ENCODE results near the gene MRPS27. TPM values are rescaled to one million over a fixed set of nuclear protein-coding genes. Genes with fewer than 3 reads are reported as not detected.

MRPS27 gene
- total and polyA plus RNA-seq, 9 of the 15 experiments (the other 6 are each of a cell fraction or from before 2014, with no cell fraction given): 73.6 to 144 (median 106) TPM

DNA sequence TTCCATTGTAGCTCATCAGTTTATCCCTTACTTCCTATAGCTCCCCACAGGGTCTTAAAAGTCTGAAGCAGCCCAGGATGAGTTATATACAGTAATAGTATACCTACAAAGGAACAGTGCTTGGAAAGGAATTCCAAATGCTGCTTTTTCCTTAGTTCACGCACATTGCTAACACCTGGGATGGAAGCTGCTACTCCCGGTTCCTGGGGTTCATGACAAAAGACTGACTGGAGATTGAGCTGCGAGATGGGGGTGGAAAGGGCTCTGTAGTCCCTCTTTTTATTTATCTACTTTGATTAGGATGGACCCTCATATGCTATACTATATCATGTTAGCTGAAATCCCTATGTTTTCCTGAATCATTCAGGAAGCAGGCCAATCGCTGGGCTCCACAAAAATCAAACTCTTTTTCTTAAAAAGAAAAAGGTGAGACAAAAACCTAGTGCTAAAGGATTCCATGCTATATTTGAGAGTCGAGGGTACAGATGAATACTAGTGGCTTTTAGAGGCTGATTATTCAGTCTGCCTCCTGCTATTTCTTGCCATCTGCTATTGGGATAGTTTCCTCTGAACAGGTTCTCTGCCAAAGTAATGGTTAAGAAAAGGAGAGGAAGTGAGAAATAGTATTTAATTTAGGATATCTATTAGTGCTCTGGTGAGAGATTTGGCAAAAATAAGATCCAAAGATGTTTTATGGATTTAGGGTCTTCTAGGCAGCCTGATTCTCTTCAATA, 81.2 kb downstream of the MRPS27 start (continued):
- TF ChIP-seq ZNF76 (CRISPR knock-in tag; IDR thresholded peaks at IDR 0.05; ENCODE audit: borderline replicate concordance): no peak
- no peak for TF ChIP-seq BCOR (IDR thresholded peaks at IDR 0.05)
- TF ChIP-seq, protein P1, sequence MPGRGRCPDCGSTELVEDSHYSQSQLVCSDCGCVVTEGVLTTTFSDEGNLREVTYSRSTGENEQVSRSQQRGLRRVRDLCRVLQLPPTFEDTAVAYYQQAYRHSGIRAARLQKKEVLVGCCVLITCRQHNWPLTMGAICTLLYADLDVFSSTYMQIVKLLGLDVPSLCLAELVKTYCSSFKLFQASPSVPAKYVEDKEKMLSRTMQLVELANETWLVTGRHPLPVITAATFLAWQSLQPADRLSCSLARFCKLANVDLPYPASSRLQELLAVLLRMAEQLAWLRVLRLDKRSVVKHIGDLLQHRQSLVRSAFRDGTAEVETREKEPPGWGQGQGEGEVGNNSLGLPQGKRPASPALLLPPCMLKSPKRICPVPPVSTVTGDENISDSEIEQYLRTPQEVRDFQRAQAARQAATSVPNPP (IDR thresholded peaks at IDR 0.05; ENCODE audit: borderline replicate concordance, insufficient read depth, insufficient read length): no peak
- TF ChIP-seq ZNF444 (CRISPR knock-in tag; IDR thresholded peaks at IDR 0.05): no peak
- TF ChIP-seq, protein P2, sequence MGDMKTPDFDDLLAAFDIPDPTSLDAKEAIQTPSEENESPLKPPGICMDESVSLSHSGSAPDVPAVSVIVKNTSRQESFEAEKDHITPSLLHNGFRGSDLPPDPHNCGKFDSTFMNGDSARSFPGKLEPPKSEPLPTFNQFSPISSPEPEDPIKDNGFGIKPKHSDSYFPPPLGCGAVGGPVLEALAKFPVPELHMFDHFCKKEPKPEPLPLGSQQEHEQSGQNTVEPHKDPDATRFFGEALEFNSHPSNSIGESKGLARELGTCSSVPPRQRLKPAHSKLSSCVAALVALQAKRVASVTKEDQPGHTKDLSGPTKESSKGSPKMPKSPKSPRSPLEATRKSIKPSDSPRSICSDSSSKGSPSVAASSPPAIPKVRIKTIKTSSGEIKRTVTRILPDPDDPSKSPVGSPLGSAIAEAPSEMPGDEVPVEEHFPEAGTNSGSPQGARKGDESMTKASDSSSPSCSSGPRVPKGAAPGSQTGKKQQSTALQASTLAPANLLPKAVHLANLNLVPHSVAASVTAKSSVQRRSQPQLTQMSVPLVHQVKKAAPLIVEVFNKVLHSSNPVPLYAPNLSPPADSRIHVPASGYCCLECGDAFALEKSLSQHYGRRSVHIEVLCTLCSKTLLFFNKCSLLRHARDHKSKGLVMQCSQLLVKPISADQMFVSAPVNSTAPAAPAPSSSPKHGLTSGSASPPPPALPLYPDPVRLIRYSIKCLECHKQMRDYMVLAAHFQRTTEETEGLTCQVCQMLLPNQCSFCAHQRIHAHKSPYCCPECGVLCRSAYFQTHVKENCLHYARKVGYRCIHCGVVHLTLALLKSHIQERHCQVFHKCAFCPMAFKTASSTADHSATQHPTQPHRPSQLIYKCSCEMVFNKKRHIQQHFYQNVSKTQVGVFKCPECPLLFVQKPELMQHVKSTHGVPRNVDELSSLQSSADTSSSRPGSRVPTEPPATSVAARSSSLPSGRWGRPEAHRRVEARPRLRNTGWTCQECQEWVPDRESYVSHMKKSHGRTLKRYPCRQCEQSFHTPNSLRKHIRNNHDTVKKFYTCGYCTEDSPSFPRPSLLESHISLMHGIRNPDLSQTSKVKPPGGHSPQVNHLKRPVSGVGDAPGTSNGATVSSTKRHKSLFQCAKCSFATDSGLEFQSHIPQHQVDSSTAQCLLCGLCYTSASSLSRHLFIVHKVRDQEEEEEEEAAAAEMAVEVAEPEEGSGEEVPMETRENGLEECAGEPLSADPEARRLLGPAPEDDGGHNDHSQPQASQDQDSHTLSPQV (IDR thresholded peaks at IDR 0.05): no peak
- no peak for TF ChIP-seq ZKSCAN1 (IDR thresholded peaks at IDR 0.05; ENCODE audit: low read depth, low read length)
- no peak for TF ChIP-seq NBN (IDR thresholded peaks at IDR 0.05; ENCODE audit: low read depth)
- TF ChIP-seq EP400 (IDR thresholded peaks at IDR 0.05): no peak
- TF ChIP-seq, protein P3, sequence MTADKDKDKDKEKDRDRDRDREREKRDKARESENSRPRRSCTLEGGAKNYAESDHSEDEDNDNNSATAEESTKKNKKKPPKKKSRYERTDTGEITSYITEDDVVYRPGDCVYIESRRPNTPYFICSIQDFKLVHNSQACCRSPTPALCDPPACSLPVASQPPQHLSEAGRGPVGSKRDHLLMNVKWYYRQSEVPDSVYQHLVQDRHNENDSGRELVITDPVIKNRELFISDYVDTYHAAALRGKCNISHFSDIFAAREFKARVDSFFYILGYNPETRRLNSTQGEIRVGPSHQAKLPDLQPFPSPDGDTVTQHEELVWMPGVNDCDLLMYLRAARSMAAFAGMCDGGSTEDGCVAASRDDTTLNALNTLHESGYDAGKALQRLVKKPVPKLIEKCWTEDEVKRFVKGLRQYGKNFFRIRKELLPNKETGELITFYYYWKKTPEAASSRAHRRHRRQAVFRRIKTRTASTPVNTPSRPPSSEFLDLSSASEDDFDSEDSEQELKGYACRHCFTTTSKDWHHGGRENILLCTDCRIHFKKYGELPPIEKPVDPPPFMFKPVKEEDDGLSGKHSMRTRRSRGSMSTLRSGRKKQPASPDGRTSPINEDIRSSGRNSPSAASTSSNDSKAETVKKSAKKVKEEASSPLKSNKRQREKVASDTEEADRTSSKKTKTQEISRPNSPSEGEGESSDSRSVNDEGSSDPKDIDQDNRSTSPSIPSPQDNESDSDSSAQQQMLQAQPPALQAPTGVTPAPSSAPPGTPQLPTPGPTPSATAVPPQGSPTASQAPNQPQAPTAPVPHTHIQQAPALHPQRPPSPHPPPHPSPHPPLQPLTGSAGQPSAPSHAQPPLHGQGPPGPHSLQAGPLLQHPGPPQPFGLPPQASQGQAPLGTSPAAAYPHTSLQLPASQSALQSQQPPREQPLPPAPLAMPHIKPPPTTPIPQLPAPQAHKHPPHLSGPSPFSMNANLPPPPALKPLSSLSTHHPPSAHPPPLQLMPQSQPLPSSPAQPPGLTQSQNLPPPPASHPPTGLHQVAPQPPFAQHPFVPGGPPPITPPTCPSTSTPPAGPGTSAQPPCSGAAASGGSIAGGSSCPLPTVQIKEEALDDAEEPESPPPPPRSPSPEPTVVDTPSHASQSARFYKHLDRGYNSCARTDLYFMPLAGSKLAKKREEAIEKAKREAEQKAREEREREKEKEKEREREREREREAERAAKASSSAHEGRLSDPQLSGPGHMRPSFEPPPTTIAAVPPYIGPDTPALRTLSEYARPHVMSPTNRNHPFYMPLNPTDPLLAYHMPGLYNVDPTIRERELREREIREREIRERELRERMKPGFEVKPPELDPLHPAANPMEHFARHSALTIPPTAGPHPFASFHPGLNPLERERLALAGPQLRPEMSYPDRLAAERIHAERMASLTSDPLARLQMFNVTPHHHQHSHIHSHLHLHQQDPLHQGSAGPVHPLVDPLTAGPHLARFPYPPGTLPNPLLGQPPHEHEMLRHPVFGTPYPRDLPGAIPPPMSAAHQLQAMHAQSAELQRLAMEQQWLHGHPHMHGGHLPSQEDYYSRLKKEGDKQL (CRISPR knock-in tag; IDR thresholded peaks at IDR 0.05; ENCODE audit: borderline replicate concordance): no peak
- no peak for TF ChIP-seq FOSL1 (tag; conservative IDR thresholded peaks at IDR 0.05)
- TF ChIP-seq EGR1 (conservative IDR thresholded peaks at IDR 0.05): no peak
- no peak for TF ChIP-seq ZNF717 (CRISPR knock-in tag; IDR thresholded peaks at IDR 0.05)
